NK-92 (cell line): ENCODE results near the gene CHL1.
"Not testable (repeated sequence)": the region's sequence is repeated elsewhere in the genome, so short reads cannot be mapped to it uniquely, and the experiment has no call there.

Experiments used
- DNase-seq: peaks from one replicate; lab custom pipeline; 2025; ENCODE audit not compliant: unreplicated experiment; lab: John Stamatoyannopoulos, UW

The CHL1 gene

GRCh38 chr3:332701-333100 lies 136.1 kb downstream of the CHL1 start:
- DNase-seq = no peak

- DNase-seq = no peak
Observed at GRCh38 chr3:335240-335639, 138.7 kb downstream of the CHL1 start.

- no peak for DNase-seq
Observed at GRCh38 chr3:339351-339750, 142.8 kb downstream of the CHL1 start.

- DNase-seq = no peak
Observed at GRCh38 chr3:341998-342397, 145.4 kb downstream of the CHL1 start.

GRCh38 chr3:346186-346585 lies 149.6 kb downstream of the CHL1 start:
- DNase-seq = no peak

- DNase-seq = no peak
Observed at GRCh38 chr3:347581-347980, 151.0 kb downstream of the CHL1 start.

GRCh38 chr3:350871-351371 lies 154.4 kb downstream of the CHL1 start:
- DNase-seq = no peak

- DNase-seq = no peak
Observed at GRCh38 chr3:352599-352998, 156.0 kb downstream of the CHL1 start.

- no peak for DNase-seq
Observed at GRCh38 chr3:353191-353739, 156.7 kb downstream of the CHL1 start.

- DNase-seq = no peak
Observed at GRCh38 chr3:354432-354831, 157.9 kb downstream of the CHL1 start.

- no peak for DNase-seq
Observed at GRCh38 chr3:355622-356021, 159.1 kb downstream of the CHL1 start.

- no peak for DNase-seq
Observed at GRCh38 chr3:356952-357351, 160.4 kb downstream of the CHL1 start.

- no peak for DNase-seq
Observed at GRCh38 chr3:359672-360071, 163.1 kb downstream of the CHL1 start.

GRCh38 chr3:362681-363338 lies 166.2 kb downstream of the CHL1 start:
- DNase-seq = no peak

GRCh38 chr3:364287-364686 lies 167.7 kb downstream of the CHL1 start:
- DNase-seq = no peak

- DNase-seq = no peak
Observed at GRCh38 chr3:365268-365667, 168.7 kb downstream of the CHL1 start.

GRCh38 chr3:366253-366652 lies 169.7 kb downstream of the CHL1 start:
- not testable (repeated sequence) for DNase-seq

- DNase-seq = no peak
Observed at GRCh38 chr3:373193-373779, 176.7 kb downstream of the CHL1 start.

GRCh38 chr3:374459-374858 lies 177.9 kb downstream of the CHL1 start:
- no peak for DNase-seq

- no peak for DNase-seq
Observed at GRCh38 chr3:377158-377561, 180.6 kb downstream of the CHL1 start.

GRCh38 chr3:380801-381200 lies 184.2 kb downstream of the CHL1 start:
- DNase-seq = no peak

- no peak for DNase-seq
Observed at GRCh38 chr3:385151-385550, 188.6 kb downstream of the CHL1 start.

- DNase-seq = no peak
Observed at GRCh38 chr3:394775-395174, 198.2 kb downstream of the CHL1 start.
